G401 (cell line): Measurements from ENCODE around the gene DPF1. TPM values are rescaled to one million over a fixed set of nuclear protein-coding genes. Genes with fewer than 3 reads are reported as not detected.

ENCODE experiments used
- DNase-seq: peaks from one replicate; pipeline ENCODE4 v3.0.0-alpha.2; 2015; ENCODE audit warnings: low spot score
- in situ Hi-C: cut with HindIII; loops from 2 replicates; pipeline ENCODE4 v1.10.0; 2016; ENCODE audit warnings: low sequenced_read_pairs, mixed read lengths
- total RNA-seq: library from RNA; depleted of rRNA; stranded (reverse); fragments of >200 nt; shearing (Covaris generic); gene quantifications from 2 replicates; pipeline ENCODE4 v1.2.3, GENCODE V29; 2014

DPF1 gene
- total RNA-seq, 1 experiment from 2014 or later, result 7.0 TPM

GRCh38 chr19:38223617-38224013, 407 bp downstream of the DPF1 start:
- in situ Hi-C loops, result no loop called here
- no peak for DNase-seq

- no peak for DNase-seq
- in situ Hi-C loops, result no loop called here
Observed at GRCh38 chr19:38223119-38223523, 901 bp downstream of the DPF1 start.

GRCh38 chr19:38221919-38222830, 1.8 kb downstream of the DPF1 start:
- in situ Hi-C loops, result no loop called here
- no peak for DNase-seq

GRCh38 chr19:38221421-38221820, 2.6 kb downstream of the DPF1 start:
- in situ Hi-C loops, result no loop called here
- no peak for DNase-seq

- DNase-seq, result no peak
- in situ Hi-C loops, result loop anchor here (10.0 kb wide), 1 partner anchor 74 kb away; no protein-coding TSS in a partner anchor
Observed at GRCh38 chr19:38219221-38219620, 4.8 kb downstream of the DPF1 start.

- DNase-seq, result no peak
- in situ Hi-C loops, result loop anchor here (10.0 kb wide), 1 partner anchor 73 kb away; no protein-coding TSS in a partner anchor
Observed at GRCh38 chr19:38218204-38218603, 5.8 kb downstream of the DPF1 start.

- in situ Hi-C loops, result loop anchor here (10.0 kb wide), 1 partner anchor 72 kb away; no protein-coding TSS in a partner anchor
- DNase-seq, result no peak
Observed at GRCh38 chr19:38216785-38217641, 7.0 kb downstream of the DPF1 start.

GRCh38 chr19:38213911-38214625, 10.0 kb downstream of the DPF1 start:
- in situ Hi-C loops, result loop anchor here (10.0 kb wide), 1 partner anchor 69 kb away; no protein-coding TSS in a partner anchor
- DNase-seq, result no peak

- in situ Hi-C loops, result loop anchor here (10.0 kb wide), 1 partner anchor 69 kb away; no protein-coding TSS in a partner anchor
- DNase-seq, result no peak
Observed at GRCh38 chr19:38213469-38213868, 10.6 kb downstream of the DPF1 start.

- in situ Hi-C loops, result loop anchor here (10.0 kb wide), 1 partner anchor 67 kb away; no protein-coding TSS in a partner anchor
- DNase-seq, result no peak
Observed at GRCh38 chr19:38211766-38212165, 12.3 kb downstream of the DPF1 start.

GRCh38 chr19:38211151-38211591, 12.9 kb downstream of the DPF1 start:
- in situ Hi-C loops, result loop anchor here (10.0 kb wide), 1 partner anchor 66 kb away; no protein-coding TSS in a partner anchor
- DNase-seq, result no peak

- in situ Hi-C loops, result loop anchor here (10.0 kb wide), 1 partner anchor 66 kb away; no protein-coding TSS in a partner anchor
- DNase-seq, result no peak
Observed at GRCh38 chr19:38210458-38210987, 13.5 kb downstream of the DPF1 start.

- in situ Hi-C loops, result loop anchor here (10.0 kb wide), 1 partner anchor 65 kb away; no protein-coding TSS in a partner anchor
- peak; percentile 44 for DNase-seq
Observed at GRCh38 chr19:38209671-38210457, 14.2 kb downstream of the DPF1 start.

- in situ Hi-C loops, result no loop called here
- no peak for DNase-seq
Observed at GRCh38 chr19:38209152-38209551, 14.9 kb downstream of the DPF1 start.

GRCh38 chr19:38208571-38208970, 15.5 kb downstream of the DPF1 start:
- no peak for DNase-seq
- in situ Hi-C loops, result no loop called here

GRCh38 chr19:38207543-38207942, 16.5 kb downstream of the DPF1 start:
- no peak for DNase-seq
- in situ Hi-C loops, result no loop called here

- in situ Hi-C loops, result no loop called here
- no peak for DNase-seq
Observed at GRCh38 chr19:38206928-38207327, 17.1 kb downstream of the DPF1 start.
